IMR-90 (cell line): Measurements from ENCODE around the gene REG1A.

Experiments used
- BHLHE40 ChIP-seq: fragments of 150-350 bp; IDR thresholded peaks from 2 replicates; pipeline ENCODE4 v1.6.1; 2016; ENCODE audit warnings: mild to moderate bottlenecking, low read depth, low read length
- CTCF ChIP-seq: conservative IDR thresholded peaks from 2 replicates; pipeline ENCODE4 v1.5.1; 2012; ENCODE audit warnings: mild to moderate bottlenecking, low read depth, low read length, improper control_type of control experiment
- MAFK ChIP-seq: IDR thresholded peaks from 2 replicates; pipeline ENCODE4 v1.6.1; 2012; ENCODE audit warnings: low read depth, low read length, improper control_type of control experiment
- POLR2A ChIP-seq: IDR thresholded peaks from 2 replicates; pipeline ENCODE4 v1.6.1; 2012; ENCODE audit warnings: mild to moderate bottlenecking, low read depth, low read length
- RAD21 ChIP-seq: IDR thresholded peaks from 2 replicates; pipeline ENCODE4 v1.6.1; 2012; ENCODE audit warnings: low read length, improper control_type of control experiment

GRCh38 chr2:79171348-79171958, 51.2 kb downstream of the REG1A start:
- TF ChIP-seq CTCF, result no peak
- peak; percentile 85 for TF ChIP-seq MAFK
- TF ChIP-seq BHLHE40, result no peak
- TF ChIP-seq POLR2A, result no peak
- TF ChIP-seq RAD21, result no peak
